ENCODE results near the gene PLPP6.

The PLPP6 gene

DNA sequence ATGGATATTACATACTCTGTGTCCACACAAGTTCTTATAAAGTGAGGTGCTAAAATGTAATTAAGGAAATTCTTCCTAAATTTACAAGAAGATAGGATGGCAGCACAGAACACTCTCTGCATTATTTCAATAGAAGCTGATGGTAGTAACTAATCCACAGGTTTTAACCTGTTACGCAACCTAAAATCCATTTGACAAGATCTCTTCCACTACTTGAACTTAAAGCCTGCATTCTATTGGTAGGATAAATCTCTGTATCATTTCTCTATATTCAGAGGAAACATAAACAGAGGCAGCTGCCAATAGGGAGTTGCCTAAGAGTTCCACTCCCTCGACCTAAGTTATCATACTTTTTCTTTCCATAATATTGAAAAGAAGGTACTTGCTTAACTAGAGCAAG lies 38.8 kb downstream of the PLPP6 start:
- no peak for DNase-seq

DNA sequence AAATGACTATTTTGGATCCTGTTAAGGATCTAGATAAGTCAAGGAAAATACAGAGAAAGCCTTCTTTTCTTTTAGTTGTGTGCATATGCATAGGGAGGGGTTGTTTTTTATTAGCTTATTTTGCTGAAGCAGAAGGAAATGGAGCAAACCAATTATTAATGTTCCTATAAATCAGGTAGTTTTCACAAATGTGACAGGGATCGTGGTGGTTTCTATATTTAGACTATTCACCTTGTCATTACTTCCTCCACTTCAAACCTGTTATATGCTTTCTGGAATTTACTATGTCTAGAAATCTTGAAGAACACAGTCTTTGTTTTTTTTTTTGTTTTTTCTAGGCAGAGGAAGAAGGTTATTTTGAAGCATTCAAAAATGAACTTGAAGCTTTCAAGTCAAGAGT lies 39.4 kb downstream of the PLPP6 start:
- no peak for DNase-seq

DNA sequence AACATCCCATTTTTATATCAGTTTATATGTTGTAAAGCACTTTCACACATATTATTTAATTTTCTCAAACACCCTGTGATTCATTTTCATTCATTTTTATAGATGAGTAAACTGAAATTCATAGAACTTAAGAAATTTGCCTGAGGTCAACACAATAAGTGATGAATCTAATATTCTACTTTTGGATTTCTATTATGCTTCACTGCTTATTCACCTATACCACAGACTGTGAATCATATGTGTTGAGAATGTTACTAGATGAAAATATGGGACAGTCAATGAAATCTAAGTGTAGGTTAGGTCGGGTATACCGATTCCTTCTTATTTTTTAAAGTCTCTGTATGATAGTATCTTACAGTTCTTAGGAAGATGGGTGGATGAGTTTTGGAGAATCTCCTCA lies 42.0 kb downstream of the PLPP6 start:
- no peak for DNase-seq

DNA sequence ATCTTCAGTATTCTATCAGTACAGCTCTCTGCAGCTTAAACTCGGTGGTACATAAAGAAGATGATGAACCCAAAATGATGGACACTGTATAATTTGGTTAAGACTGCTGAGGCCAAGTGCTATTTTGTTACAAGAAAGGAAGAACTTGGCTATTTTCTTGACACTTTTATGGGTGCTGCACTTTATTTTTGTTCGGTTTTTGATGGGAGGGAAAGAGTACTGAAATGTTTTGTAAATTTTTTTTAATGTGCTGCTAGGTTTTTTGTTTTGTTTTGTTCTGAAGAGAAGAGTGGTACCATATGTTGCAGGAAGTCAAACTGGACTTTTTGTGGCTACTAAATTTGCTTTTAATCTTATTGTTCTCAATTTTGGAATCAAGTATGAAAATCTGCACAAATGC lies 43.9 kb downstream of the PLPP6 start:
- no peak for DNase-seq

DNA sequence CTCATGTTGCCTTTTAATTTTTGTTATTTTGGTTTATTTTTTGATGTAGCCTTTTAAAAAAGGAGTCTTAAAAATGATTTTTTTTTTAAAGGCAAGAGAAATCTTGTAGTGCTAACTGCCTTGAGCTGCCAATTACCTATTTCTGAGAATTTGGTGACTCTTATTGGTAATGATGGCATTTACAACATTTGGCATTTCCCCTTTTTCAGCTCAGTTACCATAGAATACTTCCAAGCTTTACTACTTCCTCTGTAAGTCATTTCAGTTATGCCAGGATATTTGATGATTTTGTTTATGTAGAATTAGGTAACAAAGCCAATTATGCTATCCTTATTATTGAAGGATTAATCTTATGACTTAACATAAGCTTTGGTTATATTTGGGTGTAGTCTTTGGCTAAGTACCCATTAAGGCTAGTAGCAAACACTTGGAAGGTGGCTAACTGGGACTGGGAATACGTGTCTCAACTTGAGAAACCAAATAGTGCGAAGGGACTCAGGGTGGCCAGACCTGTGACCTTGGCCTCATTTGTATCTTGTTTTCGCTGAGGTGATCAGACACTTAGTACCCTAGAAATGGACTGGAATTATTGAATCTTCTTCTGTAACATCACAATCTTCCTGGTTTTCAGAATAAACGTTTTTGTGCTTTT lies 45.0 kb downstream of the PLPP6 start:
- no peak for DNase-seq

DNA sequence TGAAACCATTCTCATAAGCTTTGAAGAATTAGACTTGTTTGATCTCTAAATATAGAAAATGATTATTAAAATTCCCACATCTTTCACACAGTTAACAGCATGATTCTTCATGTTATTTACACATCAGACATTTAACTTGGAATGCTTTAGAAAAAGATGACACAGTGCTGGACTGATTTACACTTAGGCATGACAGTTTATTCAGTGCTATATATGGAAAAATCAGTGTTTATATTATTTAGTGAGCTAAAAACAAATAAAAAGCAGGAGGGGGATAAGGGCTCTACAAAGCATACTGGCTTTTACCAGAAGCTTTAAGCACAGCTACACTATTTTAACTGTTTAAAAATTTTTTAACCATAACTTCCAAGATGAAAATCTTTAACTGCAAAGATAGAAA lies 47.3 kb downstream of the PLPP6 start:
- DNase-seq = no peak

DNA sequence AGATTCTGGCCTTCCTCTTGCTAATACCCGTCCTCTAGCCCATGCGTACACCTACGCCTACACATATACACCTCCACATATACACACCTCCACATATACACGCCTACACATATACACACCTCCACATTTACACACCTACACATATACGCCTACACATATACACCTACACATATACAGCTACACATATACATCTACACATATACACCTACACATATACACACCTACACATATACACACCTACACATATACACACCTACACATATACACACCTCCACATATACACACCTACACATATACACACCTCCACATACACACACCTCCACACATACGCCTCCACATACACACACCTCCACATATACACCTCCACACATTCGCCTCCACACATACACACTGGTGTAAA lies 51.8 kb downstream of the PLPP6 start:
- no peak for DNase-seq

DNA sequence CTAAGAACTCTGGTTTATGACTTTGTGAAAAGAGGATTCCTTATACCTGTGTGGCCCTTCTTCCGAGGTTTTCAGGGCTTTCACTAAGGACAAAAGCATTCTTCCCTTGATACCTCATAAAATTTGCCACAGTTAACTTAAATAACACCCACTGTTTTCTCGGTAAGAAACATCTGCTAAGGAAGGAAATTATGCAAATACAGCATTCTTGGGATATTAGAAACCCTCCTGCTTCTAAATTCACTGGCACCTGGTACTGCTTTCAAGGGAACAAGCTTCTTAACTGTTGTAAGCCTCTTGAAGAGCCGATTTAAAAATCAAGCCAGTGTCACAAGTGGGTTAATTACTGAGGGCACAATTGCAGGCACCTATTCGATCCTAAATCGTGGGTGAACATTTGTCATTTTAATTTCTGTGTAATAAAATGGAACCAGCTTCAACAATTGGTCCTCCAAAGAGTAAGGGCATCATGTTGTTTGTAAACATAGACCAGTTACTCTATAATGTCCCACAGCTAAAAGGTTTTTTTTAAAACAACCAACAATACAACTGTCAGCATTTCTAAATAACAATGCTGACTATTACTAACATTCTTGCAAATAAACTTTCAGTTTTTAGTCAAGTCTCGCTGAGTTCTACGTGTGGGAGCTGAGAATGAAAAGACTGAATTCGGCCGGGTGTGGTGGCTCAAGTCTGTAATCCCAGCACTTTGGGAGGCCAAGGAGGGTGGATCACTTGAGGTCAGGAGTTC lies 52.3 kb downstream of the PLPP6 start:
- DNase-seq = no peak

All from activated naive CD4-positive, alpha-beta T cell (primary cell).